Subcutaneous adipose tissue (tissue), 4 donors: Measurements from ENCODE around the gene CSNK2A1. TPM values are rescaled to one million over a fixed set of nuclear protein-coding genes. Genes with fewer than 3 reads are reported as not detected.

ENCODE experiments used
- total RNA-seq, 4 donors: library from RNA; depleted of rRNA; stranded (reverse); fragments of >200 nt; gene quantifications; one replicate each; pipeline ENCODE4 v1.1.0, GENCODE V29; 2016
- TF ChIP-seq, protein P1 (sequence below): fragments of 450-650 bp; IDR thresholded peaks from one replicate; pipeline ENCODE4 v1.5.1; 2016; ENCODE audit warnings: low read depth, mild to moderate bottlenecking, control low read depth, antibody characterized with exemption, moderate library complexity

Gene CSNK2A1
- total RNA-seq, 4 donors from 2014 or later, result 63.0 to 103 (median 78.3) TPM

DNA sequence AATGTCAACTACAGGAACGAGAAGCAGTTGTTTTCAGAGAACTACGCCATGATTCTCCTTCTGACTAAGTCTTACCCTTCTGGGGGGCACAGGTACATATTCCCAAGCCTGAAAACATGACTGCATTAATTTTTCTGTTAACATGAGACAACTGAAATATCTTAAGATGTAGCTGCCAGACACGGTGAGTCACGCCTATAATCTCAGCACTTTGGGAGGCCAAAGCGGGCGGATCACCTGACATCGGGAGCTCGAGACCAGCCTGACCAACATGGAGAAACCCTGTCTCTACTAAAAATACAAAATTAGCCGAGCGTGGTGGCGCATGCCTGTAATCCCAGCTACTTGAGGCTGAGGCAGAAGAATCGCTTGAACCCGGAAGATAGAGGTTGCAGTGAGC, 103.0 kb downstream of the CSNK2A1 start:
- TF ChIP-seq, protein P1, sequence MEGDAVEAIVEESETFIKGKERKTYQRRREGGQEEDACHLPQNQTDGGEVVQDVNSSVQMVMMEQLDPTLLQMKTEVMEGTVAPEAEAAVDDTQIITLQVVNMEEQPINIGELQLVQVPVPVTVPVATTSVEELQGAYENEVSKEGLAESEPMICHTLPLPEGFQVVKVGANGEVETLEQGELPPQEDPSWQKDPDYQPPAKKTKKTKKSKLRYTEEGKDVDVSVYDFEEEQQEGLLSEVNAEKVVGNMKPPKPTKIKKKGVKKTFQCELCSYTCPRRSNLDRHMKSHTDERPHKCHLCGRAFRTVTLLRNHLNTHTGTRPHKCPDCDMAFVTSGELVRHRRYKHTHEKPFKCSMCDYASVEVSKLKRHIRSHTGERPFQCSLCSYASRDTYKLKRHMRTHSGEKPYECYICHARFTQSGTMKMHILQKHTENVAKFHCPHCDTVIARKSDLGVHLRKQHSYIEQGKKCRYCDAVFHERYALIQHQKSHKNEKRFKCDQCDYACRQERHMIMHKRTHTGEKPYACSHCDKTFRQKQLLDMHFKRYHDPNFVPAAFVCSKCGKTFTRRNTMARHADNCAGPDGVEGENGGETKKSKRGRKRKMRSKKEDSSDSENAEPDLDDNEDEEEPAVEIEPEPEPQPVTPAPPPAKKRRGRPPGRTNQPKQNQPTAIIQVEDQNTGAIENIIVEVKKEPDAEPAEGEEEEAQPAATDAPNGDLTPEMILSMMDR, result no peak

DNA sequence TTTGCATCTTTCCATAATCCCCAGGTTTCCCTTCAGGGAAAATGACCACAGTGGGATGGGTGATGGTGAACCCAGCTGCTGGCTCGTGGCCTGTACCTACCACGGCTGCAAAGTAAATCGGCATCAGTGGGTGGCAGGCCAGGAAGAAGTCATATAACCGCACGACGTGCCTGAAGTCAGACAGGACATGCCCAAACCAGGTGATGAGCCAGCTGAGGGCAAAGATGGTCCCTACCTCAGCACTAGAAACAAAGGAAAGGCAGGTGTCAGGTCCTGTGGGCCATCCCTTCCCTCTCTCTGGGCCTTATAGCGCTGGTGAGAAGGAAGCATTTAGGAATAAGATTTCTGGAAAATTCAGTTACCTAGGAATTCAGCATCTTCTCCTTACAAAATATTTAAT, 103.4 kb downstream of the CSNK2A1 start:
- TF ChIP-seq, protein P1, result no peak

DNA sequence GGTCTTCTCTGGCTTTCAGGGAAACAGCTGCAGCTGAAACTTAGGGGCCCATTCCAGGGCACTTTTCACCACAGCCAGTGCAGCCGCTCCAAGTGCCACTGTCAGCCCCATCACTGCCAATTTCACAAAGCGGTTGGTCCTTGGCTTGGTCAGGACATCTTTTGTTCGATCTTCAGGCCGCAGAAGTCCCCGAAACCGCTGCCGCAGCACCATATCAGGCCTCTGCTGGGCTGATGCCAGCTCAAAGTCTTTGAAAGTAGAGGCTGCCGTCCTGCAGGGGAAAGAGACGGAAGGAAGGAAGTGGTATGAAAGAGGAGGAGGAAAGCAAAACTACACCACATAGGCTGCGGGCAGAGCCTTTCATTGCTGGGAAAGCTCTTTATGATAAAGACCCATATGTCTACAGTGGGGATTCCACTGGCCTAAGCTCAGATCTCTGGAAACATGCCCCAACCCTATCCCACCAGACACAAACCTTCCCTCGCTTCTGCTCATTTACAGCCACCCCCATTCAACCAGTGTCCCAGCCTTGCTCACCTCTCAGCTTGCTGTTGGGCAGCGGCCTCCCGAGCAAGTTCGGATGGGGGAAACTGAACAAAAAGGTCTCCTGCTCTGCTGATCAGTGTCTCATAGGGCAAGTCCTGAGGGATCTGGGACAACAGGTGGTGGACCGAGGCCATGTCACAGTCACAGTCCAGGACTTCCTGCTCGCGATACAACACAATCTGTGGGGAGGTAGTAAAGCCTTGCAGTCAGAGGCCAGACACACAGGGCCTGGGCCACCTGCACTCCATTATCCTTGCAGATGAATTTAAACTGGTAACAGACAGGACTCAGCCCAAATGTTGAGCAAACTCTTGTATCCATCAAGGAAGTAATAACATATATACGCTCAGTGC, 104.8 kb downstream of the CSNK2A1 start:
- TF ChIP-seq, protein P1, result no peak

DNA sequence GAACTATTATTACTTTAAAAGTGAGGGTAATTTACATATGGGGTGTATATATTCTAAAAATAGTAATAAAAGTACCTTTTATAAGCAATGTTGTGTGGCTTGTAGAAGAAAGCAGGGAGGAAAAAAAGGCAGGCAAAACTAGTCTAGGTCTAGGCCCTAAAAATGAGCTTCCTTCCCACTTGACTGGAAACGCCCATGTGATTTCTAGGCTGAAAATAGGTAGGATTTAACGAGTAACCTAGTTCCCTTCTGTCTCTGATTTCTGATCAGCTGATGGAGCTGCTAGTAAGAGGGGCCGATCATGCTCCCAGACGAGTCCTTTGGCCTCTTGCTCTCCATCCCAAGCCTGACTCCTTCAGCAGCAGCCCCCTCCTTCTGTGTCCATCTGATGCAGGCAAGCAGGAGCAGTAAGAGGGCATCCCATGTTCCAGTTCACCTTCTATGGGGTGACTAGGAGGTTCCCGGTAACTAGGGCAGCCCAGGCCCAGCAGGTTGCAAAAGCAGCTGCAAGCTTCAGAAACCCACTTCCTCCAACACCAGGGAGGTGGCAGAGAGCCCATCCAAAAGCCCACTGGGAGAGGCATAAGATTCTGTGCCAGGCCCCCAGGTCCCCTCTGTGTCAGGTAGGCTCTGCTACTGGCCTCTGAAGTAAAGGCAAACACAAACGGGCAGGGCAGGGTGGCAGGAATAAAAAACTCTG, 105.7 kb downstream of the CSNK2A1 start:
- TF ChIP-seq, protein P1, result no peak

DNA sequence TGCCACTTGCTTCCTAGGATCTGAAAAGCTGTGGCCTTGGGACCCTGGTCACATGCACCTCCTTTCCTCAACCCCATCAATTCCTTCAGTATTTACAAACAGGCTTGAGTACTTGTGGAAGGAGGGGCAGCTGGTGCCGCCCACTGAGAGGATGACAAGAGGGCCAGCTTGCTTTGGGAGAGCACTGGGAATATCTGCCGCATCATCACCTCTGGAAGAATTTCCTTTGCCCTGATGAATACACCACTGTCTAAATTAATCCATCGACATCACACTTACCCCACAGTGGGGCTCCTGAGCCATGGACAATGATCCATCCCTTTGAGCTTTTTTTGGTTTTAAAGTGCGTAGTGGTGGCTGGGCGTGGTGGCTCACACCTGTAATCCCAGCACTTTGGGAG, 107.1 kb downstream of the CSNK2A1 start:
- TF ChIP-seq, protein P1, result no peak

DNA sequence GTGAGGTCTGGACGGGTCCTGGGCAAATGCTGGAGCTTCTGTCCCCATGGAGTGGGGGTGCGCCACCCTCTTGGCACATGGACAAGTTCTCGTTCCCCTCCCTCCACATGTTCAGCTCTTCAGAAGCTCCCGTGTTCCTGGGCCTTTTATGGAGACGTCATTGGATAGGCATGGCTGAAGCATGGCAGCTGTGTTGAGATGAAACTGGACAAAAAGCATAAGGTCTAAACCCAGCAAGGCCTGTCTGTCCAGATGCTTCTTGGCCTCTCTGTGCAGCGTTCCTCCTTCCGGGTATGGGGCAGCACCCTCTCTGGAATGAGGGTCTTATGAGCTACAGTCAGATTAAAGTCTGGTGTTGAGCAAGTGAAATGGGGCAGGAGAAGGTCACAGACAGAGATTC, 108.0 kb downstream of the CSNK2A1 start:
- TF ChIP-seq, protein P1, result no peak
